Measurements from ENCODE around the gene FMO5. TPM values are rescaled to one million over a fixed set of nuclear protein-coding genes. Genes with fewer than 3 reads are reported as not detected.
A peak's percentile ranks its signal among the peaks of the same experiment; 100 is the strongest.
"Not testable (repeated sequence)": the region's sequence is repeated elsewhere in the genome, so short reads cannot be mapped to it uniquely, and the experiment has no call there.

The FMO5 gene
- total RNA-seq, 1 experiment from 2014 or later, result 2.0 TPM

DNA sequence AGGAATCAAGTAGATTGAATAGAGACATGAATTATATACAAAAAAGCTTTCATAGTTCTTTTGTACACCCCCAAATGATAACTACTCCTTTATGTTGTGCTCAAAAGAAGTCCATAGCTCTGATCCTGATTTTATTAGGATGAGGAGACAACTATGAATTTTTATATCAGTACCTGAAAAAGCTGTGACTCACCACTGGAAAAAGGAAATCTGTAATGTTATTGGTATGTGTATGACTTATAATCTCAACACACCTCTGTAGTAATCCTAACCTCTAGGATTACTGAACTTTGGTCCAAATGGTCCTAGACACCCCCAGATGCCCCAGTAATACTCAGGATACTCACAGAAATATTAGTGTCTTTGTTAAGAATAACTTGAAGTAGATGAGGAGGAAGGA, 63.0 kb downstream of the FMO5 start:
- Mint-ChIP-seq H3K4me3 (ENCODE audit: unreplicated experiment) (no peak overlapping the region), H3K36me3 (ENCODE audit: insufficient read depth, unreplicated experiment) (peaks cover 62% of the 10 kb centered on the region), H3K4me1 (ENCODE audit: low read depth, unreplicated experiment) (peaks cover 9% of the 10 kb centered on the region), H3K27ac (ENCODE audit: unreplicated experiment) (no peak overlapping the region), H3K9me3 (ENCODE audit: unreplicated experiment) (no peaks in the 10 kb centered on the region), H3K27me3 (ENCODE audit: insufficient read depth, unreplicated experiment) (no peaks in the 10 kb centered on the region)
- Histone ChIP-seq H3K4me1 (peaks cover 7% of the 10 kb centered on the region), H3K4me3 (ENCODE audit: low read depth, low read length) (no peak overlapping the region), H3K27me3 (replicated peaks; ENCODE audit: control insufficient read depth, insufficient read depth, low read length) (no peaks in the 10 kb centered on the region), H3K9me3 (no peaks in the 10 kb centered on the region), H3K36me3 (ENCODE audit: control insufficient read depth, insufficient read depth, low read length) (no peaks in the 10 kb centered on the region; the same call in none of the 2 replicates)
- TF ChIP-seq, protein P1, sequence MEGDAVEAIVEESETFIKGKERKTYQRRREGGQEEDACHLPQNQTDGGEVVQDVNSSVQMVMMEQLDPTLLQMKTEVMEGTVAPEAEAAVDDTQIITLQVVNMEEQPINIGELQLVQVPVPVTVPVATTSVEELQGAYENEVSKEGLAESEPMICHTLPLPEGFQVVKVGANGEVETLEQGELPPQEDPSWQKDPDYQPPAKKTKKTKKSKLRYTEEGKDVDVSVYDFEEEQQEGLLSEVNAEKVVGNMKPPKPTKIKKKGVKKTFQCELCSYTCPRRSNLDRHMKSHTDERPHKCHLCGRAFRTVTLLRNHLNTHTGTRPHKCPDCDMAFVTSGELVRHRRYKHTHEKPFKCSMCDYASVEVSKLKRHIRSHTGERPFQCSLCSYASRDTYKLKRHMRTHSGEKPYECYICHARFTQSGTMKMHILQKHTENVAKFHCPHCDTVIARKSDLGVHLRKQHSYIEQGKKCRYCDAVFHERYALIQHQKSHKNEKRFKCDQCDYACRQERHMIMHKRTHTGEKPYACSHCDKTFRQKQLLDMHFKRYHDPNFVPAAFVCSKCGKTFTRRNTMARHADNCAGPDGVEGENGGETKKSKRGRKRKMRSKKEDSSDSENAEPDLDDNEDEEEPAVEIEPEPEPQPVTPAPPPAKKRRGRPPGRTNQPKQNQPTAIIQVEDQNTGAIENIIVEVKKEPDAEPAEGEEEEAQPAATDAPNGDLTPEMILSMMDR (IDR thresholded peaks at IDR 0.05; ENCODE audit: insufficient read depth in 1 of 2, low read depth in 1 of 2, low read length in 1 of 2, severe bottlenecking in 1 of 2, unreplicated experiment in 1 of 2), result no peak
- no peak for DNase-seq
- ChIA-PET CTCF (no interaction called here), POLR2A (no interaction called here)
- intact Hi-C loops (cut with micrococcal nuclease; ENCODE audit: unreplicated experiment), result no loop called here
- BruUV-seq (replicated peaks), result no TSS peak

DNA sequence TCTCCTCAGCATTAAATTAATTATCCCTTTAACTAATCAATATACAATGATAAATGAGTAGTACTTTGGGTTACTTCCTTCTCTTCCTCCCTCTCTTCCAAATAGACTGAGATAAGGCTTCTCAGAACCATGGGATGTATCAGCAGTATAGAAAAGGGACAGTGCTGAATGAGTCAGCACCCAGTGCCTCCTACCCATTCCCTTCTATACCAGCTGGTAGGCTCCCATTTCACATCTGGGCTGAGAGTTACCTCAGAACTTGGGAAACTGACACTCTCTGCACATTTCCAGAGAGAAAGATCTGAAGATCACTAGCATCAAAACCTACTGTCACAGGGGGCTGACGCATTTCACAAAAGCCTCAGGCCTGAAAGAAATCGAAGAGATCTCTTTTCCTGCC, 68.0 kb downstream of the FMO5 start:
- H3K4me3 ChIP-seq (ENCODE audit: low read depth, low read length); H3K4me1 ChIP-seq; H3K9me3 Mint-ChIP-seq (ENCODE audit: unreplicated experiment); H3K36me3 ChIP-seq (ENCODE audit: control insufficient read depth, insufficient read depth, low read length); intact Hi-C loops (cut with micrococcal nuclease; ENCODE audit: unreplicated experiment); BruUV-seq (replicated peaks); POLR2A ChIA-PET; H3K4me3 Mint-ChIP-seq (ENCODE audit: unreplicated experiment); H3K27me3 ChIP-seq (replicated peaks; ENCODE audit: control insufficient read depth, insufficient read depth, low read length); DNase-seq; CTCF ChIA-PET; H3K27ac Mint-ChIP-seq (ENCODE audit: unreplicated experiment); H3K9me3 ChIP-seq; H3K27me3 Mint-ChIP-seq (ENCODE audit: insufficient read depth, unreplicated experiment): not testable (repeated sequence)
- H3K36me3 Mint-ChIP-seq (ENCODE audit: insufficient read depth, unreplicated experiment), result peaks cover 53% of the 10 kb centered on the region
- peaks cover 12% of the 10 kb centered on the region for H3K4me1 Mint-ChIP-seq (ENCODE audit: low read depth, unreplicated experiment)

DNA sequence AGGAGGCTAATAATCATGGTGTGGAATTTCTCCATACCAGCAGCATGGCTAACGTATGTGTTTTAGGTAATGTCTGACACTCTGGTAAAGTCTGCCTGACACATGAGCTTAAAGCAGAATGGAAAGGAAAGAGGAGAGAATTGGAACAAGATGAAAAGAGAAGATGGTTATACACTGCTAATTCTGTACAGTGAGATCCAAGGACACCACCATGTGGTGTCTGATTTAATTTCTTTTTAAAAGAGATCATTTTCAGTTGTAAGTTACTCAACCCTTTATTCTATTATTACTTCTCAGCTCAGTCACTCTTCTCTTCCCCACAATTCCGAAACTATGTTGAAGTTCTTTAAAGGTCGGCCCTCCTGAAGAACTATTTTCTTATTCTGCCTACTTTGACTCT, 68.5 kb downstream of the FMO5 start:
- POLR2A ChIA-PET, result interaction anchor here (0.6 kb wide), 1 partner anchor 72 kb away, joined by 3 read pairs; no protein-coding TSS in a partner anchor
- no peaks in the 10 kb centered on the region for H3K4me1 ChIP-seq
- intact Hi-C loops (cut with micrococcal nuclease; ENCODE audit: unreplicated experiment), result no loop called here
- CTCF ChIA-PET, result no interaction called here
- Mint-ChIP-seq H3K27me3 (ENCODE audit: insufficient read depth, unreplicated experiment) (no peaks in the 10 kb centered on the region), H3K4me1 (ENCODE audit: low read depth, unreplicated experiment) (peaks cover 12% of the 10 kb centered on the region), H3K36me3 (ENCODE audit: insufficient read depth, unreplicated experiment) (peaks cover 51% of the 10 kb centered on the region), H3K9me3 (ENCODE audit: unreplicated experiment) (no peaks in the 10 kb centered on the region), H3K4me3 (ENCODE audit: unreplicated experiment) (no peak overlapping the region), H3K27ac (ENCODE audit: unreplicated experiment) (no peak overlapping the region)
- no peaks in the 10 kb centered on the region for H3K27me3 ChIP-seq (replicated peaks; ENCODE audit: control insufficient read depth, insufficient read depth, low read length)
- DNase-seq, result no peak
- peaks cover 3% of the 10 kb centered on the region for H3K36me3 ChIP-seq (ENCODE audit: control insufficient read depth, insufficient read depth, low read length)
- TSS peak; percentile 3 for BruUV-seq (replicated peaks)
- H3K9me3 ChIP-seq, result no peaks in the 10 kb centered on the region
- no peak overlapping the region for H3K4me3 ChIP-seq (ENCODE audit: low read depth, low read length)
- TF ChIP-seq, protein P1 (IDR thresholded peaks at IDR 0.05; ENCODE audit: insufficient read depth in 1 of 2, low read depth in 1 of 2, low read length in 1 of 2, severe bottlenecking in 1 of 2, unreplicated experiment in 1 of 2), result peak in 1 of 2 experiments; percentile 10

DNA sequence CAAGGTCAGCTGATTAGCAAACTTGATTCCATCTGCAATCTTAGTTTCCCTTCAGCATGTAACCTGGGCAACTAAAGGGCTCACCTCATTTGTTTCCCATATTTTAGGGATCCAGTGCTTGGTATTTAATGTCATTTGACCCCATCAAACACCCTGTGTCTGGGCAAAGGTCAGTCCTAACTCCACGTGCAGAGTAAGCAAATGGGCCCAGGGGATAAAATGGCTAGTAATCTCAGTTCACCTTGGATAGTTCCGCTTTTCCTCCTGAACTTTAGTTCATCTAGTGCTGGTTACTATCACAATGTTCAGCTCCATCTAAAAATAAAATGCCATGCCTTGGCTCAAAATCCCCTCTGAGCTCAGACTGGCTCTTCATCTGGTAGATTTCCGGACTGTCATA, 72.4 kb downstream of the FMO5 start:
- CTCF ChIA-PET, result no interaction called here
- no peak for DNase-seq

More for the DNA sequence above, 72.4 kb downstream of the FMO5 start:
- intact Hi-C loops (cut with micrococcal nuclease; ENCODE audit: unreplicated experiment), result no loop called here
- Histone ChIP-seq H3K4me1 (no peaks in the 10 kb centered on the region), H3K27me3 (replicated peaks; ENCODE audit: control insufficient read depth, insufficient read depth, low read length) (no peaks in the 10 kb centered on the region), H3K4me3 (ENCODE audit: low read depth, low read length) (no peak overlapping the region), H3K9me3 (no peaks in the 10 kb centered on the region), H3K36me3 (ENCODE audit: control insufficient read depth, insufficient read depth, low read length) (peaks cover 3% of the 10 kb centered on the region)
- no peak overlapping the region for H3K4me3 Mint-ChIP-seq (ENCODE audit: unreplicated experiment)
- POLR2A ChIA-PET, result interaction anchor here (0.6 kb wide), 1 partner anchor 10 kb away, joined by 3 read pairs; no protein-coding TSS in a partner anchor
- no peak overlapping the region for H3K27ac Mint-ChIP-seq (ENCODE audit: unreplicated experiment)
- H3K36me3 Mint-ChIP-seq (ENCODE audit: insufficient read depth, unreplicated experiment), result peaks cover 29% of the 10 kb centered on the region
- H3K9me3 Mint-ChIP-seq (ENCODE audit: unreplicated experiment), result no peaks in the 10 kb centered on the region
- peaks cover 12% of the 10 kb centered on the region for H3K4me1 Mint-ChIP-seq (ENCODE audit: low read depth, unreplicated experiment)
- TF ChIP-seq, protein P1 (IDR thresholded peaks at IDR 0.05; ENCODE audit: insufficient read depth in 1 of 2, low read depth in 1 of 2, low read length in 1 of 2, severe bottlenecking in 1 of 2, unreplicated experiment in 1 of 2), result no peak
- H3K27me3 Mint-ChIP-seq (ENCODE audit: insufficient read depth, unreplicated experiment), result no peaks in the 10 kb centered on the region
- BruUV-seq (replicated peaks), result no TSS peak

Measured in Caco-2 (cell line).